GM12891 (cell line): ENCODE results near the gene SNX7.

Source experiments
- PAX5 ChIP-seq: IDR thresholded peaks from 2 replicates; pipeline ENCODE4 v1.6.1; 2011; ENCODE audit warnings: low read length, moderate library complexity, mild to moderate bottlenecking; ENCODE audit not compliant: insufficient read depth, severe bottlenecking
- POLR2A ChIP-seq: IDR thresholded peaks from 2 replicates; pipeline ENCODE4 v1.6.1; 2011; ENCODE audit warnings: low read depth, low read length, control low read depth
- POLR2AphosphoS5 ChIP-seq: IDR thresholded peaks from 2 replicates; pipeline ENCODE4 v1.6.1; 2011; ENCODE audit warnings: low read depth, low read length, control low read depth
- SPI1 ChIP-seq: IDR thresholded peaks from 2 replicates; pipeline ENCODE4 v1.6.1; 2011; ENCODE audit warnings: low read depth, low read length, control low read depth
- TAF1 ChIP-seq: IDR thresholded peaks from 2 replicates; pipeline ENCODE4 v1.6.1; 2011; ENCODE audit warnings: low read depth, low read length, control low read depth

DNA sequence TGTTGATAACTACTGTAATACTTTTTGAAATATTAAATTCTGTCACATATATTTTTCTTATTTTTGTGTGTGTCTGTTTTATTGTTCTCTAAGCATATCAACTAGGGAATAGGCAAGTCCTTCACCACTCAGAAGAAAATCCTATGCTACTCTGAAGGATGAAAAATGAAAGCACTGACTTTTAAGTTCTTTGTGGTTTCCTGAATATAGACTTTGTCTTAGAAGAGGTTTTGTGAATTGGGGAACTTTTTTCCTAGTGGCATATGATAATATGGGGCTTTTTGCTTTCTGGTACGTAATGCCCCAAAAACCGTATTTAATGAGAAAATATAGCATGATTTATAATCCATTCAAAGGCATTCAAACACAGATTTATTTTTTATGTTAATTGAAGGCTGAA lies 136.0 kb downstream of the SNX7 start:
- TF ChIP-seq SPI1: no peak
- no peak for TF ChIP-seq POLR2A
- TF ChIP-seq PAX5: no peak
- no peak for TF ChIP-seq TAF1
- TF ChIP-seq POLR2AphosphoS5: no peak
